Liver (tissue), 9 donors: ENCODE data around the gene PIK3R6. TPM values are rescaled to one million over a fixed set of nuclear protein-coding genes. Genes with fewer than 3 reads are reported as not detected.
A peak's percentile ranks its signal among the peaks of the same experiment; 100 is the strongest.

ENCODE experiments used
- DNase-seq: peaks from one replicate; pipeline ENCODE4 v3.0.0-alpha.2; 2017; ENCODE audit warnings: low spot score
- H3K27ac ChIP-seq, 2 donors: one replicate each; pipeline ENCODE4 v1.7.0; 2013; ENCODE audit warnings: inconsistent platforms in 2 of 2, low read length in 2 of 2, control low read depth in 1 of 2, low read depth in 1 of 2, mild to moderate bottlenecking in 1 of 2
- H3K27me3 ChIP-seq, 4 donors: one replicate each; pipeline versions ENCODE4 v1.6.1 to v1.7.0; 2013; ENCODE audit warnings: low read length in 3 of 4, inconsistent platforms in 1 of 4, mild to moderate bottlenecking in 1 of 4, moderate library complexity in 1 of 4; ENCODE audit not compliant: control insufficient read depth in 4 of 4, insufficient read depth in 4 of 4
- H3K36me3 ChIP-seq, 4 donors: one replicate each; pipeline versions ENCODE4 v1.6.1 to v1.7.0; 2013; ENCODE audit warnings: low read length in 3 of 4, mild to moderate bottlenecking in 3 of 4, low read depth in 1 of 4, moderate library complexity in 1 of 4; ENCODE audit not compliant: control insufficient read depth in 4 of 4, insufficient read depth in 3 of 4
- H3K4me1 ChIP-seq, 4 donors: one replicate each; pipeline versions ENCODE4 v1.6.1 to v1.7.0; 2013; ENCODE audit warnings: low read length in 3 of 4, mild to moderate bottlenecking in 3 of 4, moderate library complexity in 1 of 4; ENCODE audit not compliant: control insufficient read depth in 4 of 4, insufficient read depth in 4 of 4
- H3K4me3 ChIP-seq, 3 donors: one replicate each; pipeline versions ENCODE4 v1.6.1 to v1.7.0; 2013; ENCODE audit warnings: low read length in 3 of 3, control low read depth in 1 of 3, low read depth in 1 of 3, mild to moderate bottlenecking in 1 of 3
- H3K9ac ChIP-seq, 2 donors: one replicate each; pipeline ENCODE4 v1.7.0; 2013; ENCODE audit warnings: low read length in 2 of 2, mild to moderate bottlenecking in 2 of 2, moderate library complexity in 2 of 2, control low read depth in 1 of 2, low read depth in 1 of 2
- H3K9me3 ChIP-seq, 4 donors: one replicate each; pipeline versions ENCODE4 v1.6.1 to v1.7.0; 2013; ENCODE audit warnings: low read length in 3 of 4; ENCODE audit not compliant: control insufficient read depth in 4 of 4
- CTCF ChIP-seq: fragments of 150-350 bp; IDR thresholded peaks from 2 replicates; pipeline ENCODE4 v1.5.1; 2017; ENCODE audit warnings: improper control_type of control experiment, low read depth, low read length; ENCODE audit not compliant: missing input control
- EGR1 ChIP-seq, 2 donors: IDR thresholded peaks; 2 replicates each; pipeline ENCODE4 v1.6.1; 2016 to 2018; ENCODE audit warnings: antibody characterized with exemption in 2 of 2, low read depth in 2 of 2
- FOXA1 ChIP-seq: IDR thresholded peaks from 2 replicates; pipeline ENCODE4 v1.6.1; 2016; ENCODE audit warnings: antibody characterized with exemption
- FOXA2 ChIP-seq: IDR thresholded peaks from 2 replicates; pipeline ENCODE4 v1.6.1; 2016; ENCODE audit warnings: antibody characterized with exemption
- GABPA ChIP-seq, 2 donors: IDR thresholded peaks in 1 of 2; conservative IDR thresholded peaks in 1 of 2; 2 replicates each; pipeline ENCODE4 v1.6.1; 2016; ENCODE audit warnings: antibody characterized with exemption in 2 of 2, mild to moderate bottlenecking in 1 of 2, moderate library complexity in 1 of 2
- HNF4A ChIP-seq, 2 donors: conservative IDR thresholded peaks; 2 replicates each; pipeline ENCODE4 v1.6.1; 2016; ENCODE audit warnings: antibody characterized with exemption in 2 of 2, mild to moderate bottlenecking in 2 of 2
- HNF4G ChIP-seq: IDR thresholded peaks from 2 replicates; pipeline ENCODE4 v1.6.1; 2016; ENCODE audit warnings: antibody characterized with exemption
- JUND ChIP-seq, 2 donors: IDR thresholded peaks; 2 replicates each; pipeline ENCODE4 v1.6.1; 2016; ENCODE audit warnings: antibody characterized with exemption in 2 of 2
- RAD21 ChIP-seq, 2 donors: IDR thresholded peaks; 2 replicates each; pipeline ENCODE4 v1.6.1; 2016; ENCODE audit warnings: antibody characterized with exemption in 2 of 2, mild to moderate bottlenecking in 2 of 2
- REST ChIP-seq: IDR thresholded peaks from 2 replicates; pipeline ENCODE4 v1.6.1; 2016; ENCODE audit warnings: antibody characterized with exemption, mild to moderate bottlenecking
- RXRA ChIP-seq, 2 donors: IDR thresholded peaks; 2 replicates each; pipeline ENCODE4 v1.6.1; 2017 to 2018; ENCODE audit warnings: antibody characterized with exemption in 2 of 2, mild to moderate bottlenecking in 1 of 2
- SP1 ChIP-seq: IDR thresholded peaks from 2 replicates; pipeline ENCODE4 v1.6.1; 2018; ENCODE audit warnings: antibody characterized with exemption, mild to moderate bottlenecking
- TAF1 ChIP-seq: conservative IDR thresholded peaks from 2 replicates; pipeline ENCODE4 v1.6.1; 2016; ENCODE audit warnings: antibody characterized with exemption, mild to moderate bottlenecking
- YY1 ChIP-seq: IDR thresholded peaks from 2 replicates; pipeline ENCODE4 v1.6.1; 2016; ENCODE audit warnings: antibody characterized with exemption, mild to moderate bottlenecking
- WGBS: extraction: QIAGEN DNeasy Blood & Tissue Kit; methylation state at CpG from one replicate; pipeline ENCODE4 v1.1.7; 2013; 5-methylcytosine and 5-hydroxymethylcytosine counted together
- polyA plus RNA-seq, 2 donors: library from polyadenylated mRNA; stranded (reverse) in 1 of 2; unstranded in 1 of 2; fragments of 200-250 nt in 1 of 2; fragments of >200 nt in 1 of 2; fragmentation: Nextera tagmentation in 1 of 2; extraction: Ambion mirVana in 1 of 2; gene quantifications; one replicate each; pipeline versions ENCODE4 v1.2.1 to v1.2.3, GENCODE V29; 2013 to 2015
- total RNA-seq, 2 donors: library from RNA; depleted of rRNA; stranded (reverse); fragments of >200 nt; gene quantifications; one replicate each; pipeline ENCODE4 v1.2.3, GENCODE V29; 2014
- TF ChIP-seq, protein P1 (sequence below): IDR thresholded peaks from 2 replicates; pipeline ENCODE4 v1.6.1; 2016; ENCODE audit warnings: antibody characterized with exemption
- TF ChIP-seq, protein P2 (sequence below): IDR thresholded peaks from 2 replicates; pipeline ENCODE4 v1.6.1; 2016; ENCODE audit warnings: antibody characterized with exemption
- donor health status: healthy.
- donor health status: healthy.
- donor health status: healthy.
- donor health status: healthy.
- donor health status: healthy.

Gene PIK3R6
- total and polyA plus RNA-seq, 4 donors = 0.15 to 0.37 (median 0.18) TPM

DNA sequence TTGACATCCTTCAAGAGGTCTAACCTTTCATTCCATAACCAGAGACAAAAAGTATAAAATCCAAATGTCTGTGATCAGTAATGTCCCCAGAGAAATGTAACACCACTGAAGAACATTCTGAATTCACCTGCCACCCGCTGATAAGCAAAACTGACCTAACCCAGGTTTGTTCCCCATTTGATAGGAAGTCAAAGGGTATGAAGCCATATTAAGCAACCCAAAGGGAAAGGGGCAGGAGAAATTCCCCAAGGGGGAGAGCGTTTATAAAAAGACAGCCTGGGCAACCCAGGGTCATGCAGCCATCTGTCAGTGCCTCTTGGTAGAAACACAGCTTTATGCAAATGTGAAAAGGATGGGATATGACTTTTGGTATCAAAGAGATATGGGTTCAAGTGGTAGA is 30.7 kb upstream of the PIK3R6 start:
- no peak overlapping the region for H3K9ac ChIP-seq
- H3K27ac ChIP-seq = no peak overlapping the region
- WGBS = 62% methylated on average over 2 of the region's 2 CpGs
- no peaks in the 10 kb centered on the region for H3K27me3 ChIP-seq
- no peaks in the 10 kb centered on the region for H3K36me3 ChIP-seq
- no peak overlapping the region for H3K4me3 ChIP-seq
- no peak for TF ChIP-seq JUND (IDR thresholded peaks at IDR 0.05)
- no peak for TF ChIP-seq YY1
- TF ChIP-seq CTCF = no peak
- no peak for TF ChIP-seq FOXA1
- TF ChIP-seq, protein P1, sequence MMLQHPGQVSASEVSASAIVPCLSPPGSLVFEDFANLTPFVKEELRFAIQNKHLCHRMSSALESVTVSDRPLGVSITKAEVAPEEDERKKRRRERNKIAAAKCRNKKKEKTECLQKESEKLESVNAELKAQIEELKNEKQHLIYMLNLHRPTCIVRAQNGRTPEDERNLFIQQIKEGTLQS = no peak
- no peak for TF ChIP-seq HNF4A (conservative IDR thresholded peaks at IDR 0.05)
- no peak for TF ChIP-seq RAD21 (IDR thresholded peaks at IDR 0.05)
- TF ChIP-seq TAF1 = no peak
- TF ChIP-seq RXRA (IDR thresholded peaks at IDR 0.05) = no peak
- TF ChIP-seq SP1 = no peak
- TF ChIP-seq GABPA (IDR thresholded peaks at IDR 0.05 in 1 of 2, conservative IDR thresholded peaks at IDR 0.05 in 1 of 2) = no peak
- no peak for DNase-seq
- H3K9me3 ChIP-seq = no peaks in the 10 kb centered on the region
- H3K4me1 ChIP-seq = no peaks in the 10 kb centered on the region

DNA sequence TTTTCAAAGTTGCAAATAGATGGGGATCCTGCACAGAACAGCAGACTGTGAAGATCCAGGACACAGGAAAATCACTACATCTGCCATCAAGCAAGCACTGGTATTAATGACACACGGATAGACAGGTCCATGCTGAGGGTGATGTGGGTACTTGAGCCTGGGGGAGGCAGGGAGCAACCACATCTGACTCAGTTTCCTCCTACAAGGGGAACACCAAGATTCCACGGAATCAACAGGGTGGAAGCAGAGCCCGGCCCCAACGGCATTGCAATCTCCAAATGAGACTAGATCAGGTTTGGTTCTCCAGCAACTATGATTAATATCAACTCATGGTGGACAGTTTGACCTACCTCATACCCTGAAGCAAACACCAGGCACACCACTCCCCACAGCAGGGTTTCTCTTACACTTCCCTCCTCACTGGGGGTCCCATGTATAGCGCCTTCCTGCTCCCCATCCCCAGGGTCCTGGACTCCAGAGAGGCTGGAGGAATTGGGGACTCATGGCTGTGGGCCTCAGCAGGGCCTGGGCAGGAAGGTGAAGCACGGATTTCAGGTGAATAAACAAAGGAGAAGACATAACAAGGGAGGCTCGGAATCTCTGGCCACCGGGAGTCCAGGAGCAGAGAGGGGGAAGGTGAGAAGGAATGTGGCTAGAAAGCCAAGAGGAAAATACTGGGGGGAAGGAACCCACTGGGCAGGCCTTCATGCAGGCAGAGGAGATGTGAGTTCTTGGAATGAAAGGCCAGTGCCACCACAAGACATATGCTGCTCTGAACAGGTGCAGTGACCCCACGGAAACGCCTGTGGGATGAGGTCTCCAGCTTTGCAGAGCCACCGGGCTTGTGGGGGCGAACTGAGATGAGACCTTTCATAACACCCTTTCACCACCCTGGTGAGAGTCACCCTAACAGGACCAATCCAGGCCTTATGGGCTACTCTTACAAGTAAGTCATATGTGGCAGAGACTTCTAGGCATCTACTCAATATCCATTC is 29.5 kb upstream of the PIK3R6 start:
- Histone ChIP-seq H3K27me3 (no peaks in the 10 kb centered on the region), H3K27ac (no peak overlapping the region), H3K4me3 (no peak overlapping the region), H3K36me3 (no peaks in the 10 kb centered on the region), H3K9ac (no peak overlapping the region), H3K9me3 (no peaks in the 10 kb centered on the region), H3K4me1 (no peaks in the 10 kb centered on the region)
- no peak for TF ChIP-seq JUND (IDR thresholded peaks at IDR 0.05)
- TF ChIP-seq, protein P2, sequence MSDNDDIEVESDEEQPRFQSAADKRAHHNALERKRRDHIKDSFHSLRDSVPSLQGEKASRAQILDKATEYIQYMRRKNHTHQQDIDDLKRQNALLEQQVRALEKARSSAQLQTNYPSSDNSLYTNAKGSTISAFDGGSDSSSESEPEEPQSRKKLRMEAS = no peak
- TF ChIP-seq YY1 = no peak
- no peak for TF ChIP-seq TAF1
- no peak for TF ChIP-seq HNF4A (conservative IDR thresholded peaks at IDR 0.05)
- TF ChIP-seq EGR1 (IDR thresholded peaks at IDR 0.05; ENCODE audit: low read depth in 2 of 2) = no peak
- TF ChIP-seq REST = no peak
- TF ChIP-seq FOXA2 = no peak
- TF ChIP-seq HNF4G = no peak
- TF ChIP-seq CTCF = no peak
- 78% methylated on average over 12 of the region's 12 CpGs for WGBS
- DNase-seq = peak; percentile 16
